H9 (cell line): ENCODE data around the gene TMEM52B. TPM values are rescaled to one million over a fixed set of nuclear protein-coding genes. Genes with fewer than 3 reads are reported as not detected.
"Not testable (repeated sequence)": the region's sequence is repeated elsewhere in the genome, so short reads cannot be mapped to it uniquely, and the experiment has no call there.

Experiments
- DNase-seq: peaks from one replicate; pipeline ENCODE4 v3.0.0-alpha.2; 2017
- H2AFZ ChIP-seq: one replicate; pipeline ENCODE4 v1.6.1; 2013; ENCODE audit warnings: mild to moderate bottlenecking, low read length, control low read depth, moderate library complexity
- H2AK5ac ChIP-seq: 2 replicates; pipeline ENCODE4 v1.6.1; 2013; ENCODE audit warnings: low read length, control low read depth, mixed read lengths; ENCODE audit not compliant: insufficient read length
- H2BK120ac ChIP-seq: one replicate; pipeline ENCODE4 v1.6.1; 2013; ENCODE audit warnings: low read depth, mild to moderate bottlenecking, low read length, control low read depth, inconsistent platforms; ENCODE audit not compliant: poor library complexity, severe bottlenecking
- H2BK12ac ChIP-seq: 2 replicates; pipeline ENCODE4 v1.6.1; 2013; ENCODE audit warnings: low read length, control low read depth, mixed read lengths, low read depth; ENCODE audit not compliant: insufficient read length
- H2BK15ac ChIP-seq: 2 replicates; pipeline ENCODE4 v1.6.1; 2013; ENCODE audit warnings: low read depth, low read length, control low read depth
- H2BK20ac ChIP-seq: one replicate; pipeline ENCODE4 v1.6.1; 2013; ENCODE audit warnings: low read depth, mild to moderate bottlenecking, low read length, control low read depth, inconsistent platforms; ENCODE audit not compliant: poor library complexity, severe bottlenecking
- H2BK5ac ChIP-seq: 2 replicates; pipeline ENCODE4 v1.6.1; 2013; ENCODE audit warnings: low read length, control low read depth, mixed read lengths; ENCODE audit not compliant: insufficient read length
- H3K14ac ChIP-seq: 2 replicates; pipeline ENCODE4 v1.6.1; 2013; ENCODE audit warnings: low read length, control low read depth; ENCODE audit not compliant: insufficient read depth
- H3K18ac ChIP-seq: 2 replicates; pipeline ENCODE4 v1.6.1; 2013; ENCODE audit warnings: low read depth, mild to moderate bottlenecking, mixed read lengths, low read length, control low read depth; ENCODE audit not compliant: insufficient read length
- H3K23ac ChIP-seq: 2 replicates; pipeline ENCODE4 v1.6.1; 2013; ENCODE audit warnings: low read length, control low read depth, mixed read lengths, low read depth; ENCODE audit not compliant: insufficient read length
- H3K23me2 ChIP-seq: 2 replicates; pipeline ENCODE4 v1.6.1; 2013; ENCODE audit warnings: low read depth, mild to moderate bottlenecking, mixed read lengths, low read length, control low read depth; ENCODE audit not compliant: insufficient read length, poor library complexity, severe bottlenecking
- H3K27ac ChIP-seq: 2 replicates; pipeline ENCODE4 v1.5.1; 2013; ENCODE audit warnings: low read length, control low read depth, mixed read lengths, low read depth; ENCODE audit not compliant: insufficient read length
- H3K27me3 ChIP-seq: 2 replicates; pipeline ENCODE4 v1.6.1; 2013; ENCODE audit warnings: low read length, control low read depth, inconsistent platforms; ENCODE audit not compliant: insufficient read depth
- H3K4ac ChIP-seq: 2 replicates; pipeline ENCODE4 v1.6.1; 2013; ENCODE audit warnings: low read depth, mild to moderate bottlenecking, control low read depth, inconsistent platforms, low read length, moderate library complexity
- H3K4me1 ChIP-seq: 2 replicates; pipeline ENCODE4 v1.6.1; 2013; ENCODE audit warnings: low read length, control low read depth, inconsistent platforms; ENCODE audit not compliant: insufficient read depth
- H3K4me2 ChIP-seq: 2 replicates; pipeline ENCODE4 v1.6.1; 2013; ENCODE audit warnings: low read length, control low read depth, mixed read lengths; ENCODE audit not compliant: insufficient read length, insufficient read depth
- H3K56ac ChIP-seq: 2 replicates; pipeline ENCODE4 v1.6.1; 2013; ENCODE audit warnings: low read depth, mild to moderate bottlenecking, mixed read lengths, low read length, control low read depth; ENCODE audit not compliant: insufficient read length
- H3K79me1 ChIP-seq: 2 replicates; pipeline ENCODE4 v1.6.1; 2013; ENCODE audit warnings: low read depth, mild to moderate bottlenecking, moderate library complexity, low read length, control low read depth, inconsistent platforms; ENCODE audit not compliant: insufficient read depth, poor library complexity, severe bottlenecking
- H3K79me2 ChIP-seq: 2 replicates; pipeline ENCODE4 v1.6.1; 2013; ENCODE audit warnings: low read length, control low read depth, inconsistent platforms; ENCODE audit not compliant: insufficient read depth
- H3K9ac ChIP-seq: 2 replicates; pipeline ENCODE4 v1.6.1; 2013; ENCODE audit warnings: low read length, control low read depth, mixed read lengths; ENCODE audit not compliant: insufficient read length; ENCODE audit errors: extremely low read depth
- H3K9me3 ChIP-seq: one replicate; pipeline ENCODE4 v1.6.1; 2013; ENCODE audit warnings: low read depth, low read length, inconsistent platforms; ENCODE audit not compliant: control insufficient read depth
- H3T11ph ChIP-seq: one replicate; pipeline ENCODE4 v1.6.1; 2013; ENCODE audit warnings: mild to moderate bottlenecking, low read length, control low read depth, inconsistent platforms
- H4K20me1 ChIP-seq: one replicate; pipeline ENCODE4 v1.6.1; 2013; ENCODE audit not compliant: control insufficient read depth, insufficient read length, insufficient read depth
- H4K5ac ChIP-seq: 2 replicates; pipeline ENCODE4 v1.6.1; 2013; ENCODE audit warnings: low read depth, mild to moderate bottlenecking, mixed read lengths, low read length, control low read depth; ENCODE audit not compliant: insufficient read length
- H4K8ac ChIP-seq: replicated peaks from 2 replicates; pipeline ENCODE4 v1.6.1; 2013; ENCODE audit warnings: low read length, control low read depth, mixed read lengths, low read depth; ENCODE audit not compliant: insufficient read length
- H4K91ac ChIP-seq: 2 replicates; pipeline ENCODE4 v1.6.1; 2013; ENCODE audit warnings: low read depth, mild to moderate bottlenecking, moderate library complexity, mixed read lengths, low read length, control low read depth; ENCODE audit not compliant: insufficient read length
- H3K27ac Mint-ChIP-seq, 3 experiments: 2 replicates in 2 of 3; 3 replicates in 1 of 3; pipeline ENCODE4 v1.8.0; 2020 to 2021; ENCODE audit warnings: mixed read lengths in 3 of 3, mild to moderate bottlenecking in 1 of 3, moderate library complexity in 1 of 3
- H3K27me3 Mint-ChIP-seq: 2 replicates; pipeline ENCODE4 v1.8.0; 2021; ENCODE audit warnings: low read depth, mild to moderate bottlenecking, moderate library complexity, mixed read lengths
- H3K36me3 Mint-ChIP-seq, 3 experiments: 2 replicates in 2 of 3; 3 replicates in 1 of 3; pipeline ENCODE4 v1.8.0; 2020 to 2021; ENCODE audit warnings: low read depth in 3 of 3, mixed read lengths in 3 of 3; ENCODE audit not compliant: insufficient read depth in 1 of 3
- H3K4me1 Mint-ChIP-seq, 2 experiments: 2 replicates each; pipeline ENCODE4 v1.8.0; 2020; ENCODE audit warnings: mixed read lengths in 2 of 2
- H3K4me3 Mint-ChIP-seq, 2 experiments: 2 replicates in 1 of 2; 3 replicates in 1 of 2; pipeline ENCODE4 v1.8.0; 2020 to 2021; ENCODE audit warnings: mild to moderate bottlenecking in 2 of 2, mixed read lengths in 2 of 2, moderate library complexity in 1 of 2
- H3K9me3 Mint-ChIP-seq, 2 experiments: 2 replicates in 1 of 2; 3 replicates in 1 of 2; pipeline ENCODE4 v1.8.0; 2020; ENCODE audit warnings: mild to moderate bottlenecking in 2 of 2, mixed read lengths in 2 of 2, moderate library complexity in 1 of 2
- CTCF ChIP-seq: fragments of 200-600 bp; sonication (generic); conservative IDR thresholded peaks from 3 replicates; pipeline ENCODE4 v1.8.0; 2021; ENCODE audit warnings: antibody characterized with exemption, mild to moderate bottlenecking
- WGBS: extraction: QIAGEN DNeasy Blood & Tissue Kit; methylation state at CpG from one replicate; pipeline ENCODE4 v1.1.7; 2013; ENCODE audit warnings: missing lambda C conversion rate, low lambda C conversion rate, mixed read lengths; ENCODE audit not compliant: insufficient read length; ENCODE audit errors: extremely low coverage; 5-methylcytosine and 5-hydroxymethylcytosine counted together
- total RNA-seq: library from RNA; stranded (reverse); gene quantifications from 2 replicates; pipeline ENCODE4 v1.2.1, GENCODE V29; 2021

The TMEM52B gene
- total RNA-seq, 1 experiment from 2014 or later, result not detected

GRCh38 chr12:10186299-10186698 lies 7.5 kb downstream of the TMEM52B start:
- no peak overlapping the region for H3K4ac ChIP-seq
- no CpG with 5 or more reads among the region's 11 CpGs for WGBS
- H3K9me3 ChIP-seq, result no peaks in the 10 kb centered on the region
- H2BK120ac ChIP-seq, result no peak overlapping the region
- Mint-ChIP-seq H3K36me3 (peaks cover 0 to 4% (median 0%) of the 10 kb centered on the region in 3 experiments; a peak in 1 of 7 replicates), H3K4me1 (peaks cover 5 to 6% of the 10 kb centered on the region in 2 experiments; a peak in 3 of 4 replicates), H3K27me3 (no peaks in the 10 kb centered on the region), H3K4me3 (no peak overlapping the region), H3K27ac (no peak overlapping the region), H3K9me3 (peaks cover 0 to 2% of the 10 kb centered on the region in 2 experiments; a peak in 1 of 5 replicates)
- no peaks in the 10 kb centered on the region for H3K4me1 ChIP-seq
- no peaks in the 10 kb centered on the region for H4K20me1 ChIP-seq
- no peak overlapping the region for H3K9ac ChIP-seq
- no peak overlapping the region for H2BK5ac ChIP-seq
- no peak overlapping the region for H4K5ac ChIP-seq
- no peak overlapping the region for H3K23ac ChIP-seq
- no peak overlapping the region for H3K18ac ChIP-seq
- no peak overlapping the region for H2BK12ac ChIP-seq
- no peak overlapping the region for H4K8ac ChIP-seq
- no peak overlapping the region for H3K14ac ChIP-seq
- no peak overlapping the region for H4K91ac ChIP-seq
- H2BK15ac ChIP-seq, result no peak overlapping the region
- no peaks in the 10 kb centered on the region for H3K27me3 ChIP-seq
- no peak overlapping the region for H2AK5ac ChIP-seq
- H3K56ac ChIP-seq, result no peak overlapping the region
- H3K27ac ChIP-seq, result no peak overlapping the region
- no peaks in the 10 kb centered on the region for H3K79me1 ChIP-seq
- no peak overlapping the region for H3T11ph ChIP-seq
- H3K79me2 ChIP-seq, result no peaks in the 10 kb centered on the region
- H3K23me2 ChIP-seq, result no peaks in the 10 kb centered on the region
- no peak overlapping the region for H3K4me2 ChIP-seq
- no peak for TF ChIP-seq CTCF
- H2AFZ ChIP-seq, result no peak overlapping the region
- no peak for DNase-seq
- H2BK20ac ChIP-seq, result no peak overlapping the region

GRCh38 chr12:10186958-10187357 lies 8.1 kb downstream of the TMEM52B start:
- H3K79me2 ChIP-seq, H3K18ac ChIP-seq, H3K4me3 Mint-ChIP-seq, H2BK5ac ChIP-seq, H3K4me1 ChIP-seq, H3K23me2 ChIP-seq, H2BK15ac ChIP-seq, H4K5ac ChIP-seq, H3K79me1 ChIP-seq, H2BK120ac ChIP-seq, H3K4me2 ChIP-seq, H3K4ac ChIP-seq, H2BK12ac ChIP-seq, H3K9me3 ChIP-seq, H3K4me1 Mint-ChIP-seq, H3K27me3 Mint-ChIP-seq, H3K14ac ChIP-seq, H3T11ph ChIP-seq, H4K8ac ChIP-seq, H3K27me3 ChIP-seq, H3K36me3 Mint-ChIP-seq, H2AK5ac ChIP-seq, H3K27ac Mint-ChIP-seq, H2BK20ac ChIP-seq, H3K9ac ChIP-seq, H3K56ac ChIP-seq, H3K27ac ChIP-seq, H2AFZ ChIP-seq, H4K20me1 ChIP-seq, H3K23ac ChIP-seq, DNase-seq, H3K9me3 Mint-ChIP-seq, H4K91ac ChIP-seq: not testable (repeated sequence)
- no CpG with 5 or more reads among the region's 6 CpGs for WGBS
